GM18517 (cell line): ENCODE data around the gene TCERG1L.

Experiments used
- ATAC-seq: cut with Tn5 transposase; IDR thresholded peaks from one replicate; pipeline ENCODE4 v1.9.1; 2021; ENCODE audit warnings: mild to moderate bottlenecking, moderate library complexity; ENCODE audit not compliant: unreplicated experiment

TCERG1L gene

GRCh38 chr10:131055437-131055836, 256.1 kb downstream of the TCERG1L start:
- ATAC-seq = no peak

- ATAC-seq = no peak
Measured at GRCh38 chr10:131053192-131053591, 258.3 kb downstream of the TCERG1L start.

GRCh38 chr10:131050162-131050766, 261.3 kb downstream of the TCERG1L start:
- ATAC-seq = no peak

GRCh38 chr10:131049016-131049415, 262.5 kb downstream of the TCERG1L start:
- ATAC-seq = no peak

GRCh38 chr10:131048606-131049005, 262.9 kb downstream of the TCERG1L start:
- no peak for ATAC-seq

- no peak for ATAC-seq
Measured at GRCh38 chr10:131047501-131047900, 264.0 kb downstream of the TCERG1L start.

- ATAC-seq = no peak
Measured at GRCh38 chr10:131046194-131046593, 265.3 kb downstream of the TCERG1L start.

GRCh38 chr10:131044379-131045111, 267.0 kb downstream of the TCERG1L start:
- ATAC-seq = no peak

GRCh38 chr10:131043039-131043691, 268.4 kb downstream of the TCERG1L start:
- ATAC-seq = no peak
